ENCODE data around the gene KIAA1549.

GRCh38 chr7:139023076-139023475 is 41.9 kb upstream of the KIAA1549 start:
- no peak for TF ChIP-seq CTCF (IDR thresholded peaks at IDR 0.05; ENCODE audit: control extremely low read depth in 1 of 3, insufficient read depth in 1 of 3, low read depth in 1 of 3, low read length in 3 of 3)
- no peak for TF ChIP-seq RNF2 (IDR thresholded peaks at IDR 0.05; ENCODE audit: borderline replicate concordance, low read depth, low read length, missing control alignments, poor library complexity, severe bottlenecking)
- no peak for TF ChIP-seq EP300 (IDR thresholded peaks at IDR 0.05; ENCODE audit: borderline replicate concordance in 1 of 2, low read depth in 2 of 2, low read length in 2 of 2)
- no peak for TF ChIP-seq TBP (IDR thresholded peaks at IDR 0.05; ENCODE audit: low read depth, low read length)
- no peak for TF ChIP-seq EZH2 (IDR thresholded peaks at IDR 0.05; ENCODE audit: low read depth, low read length, severe bottlenecking)
- TF ChIP-seq SUZ12 (IDR thresholded peaks at IDR 0.05; ENCODE audit: low read length), result no peak
- no peak for TF ChIP-seq POLR2A (IDR thresholded peaks at IDR 0.05; ENCODE audit: control extremely low read depth in 1 of 2, low read depth in 2 of 2, low read length in 2 of 2)
- no peak for TF ChIP-seq YY1 (IDR thresholded peaks at IDR 0.05; ENCODE audit: low read depth, low read length)
- TF ChIP-seq RAD21 (IDR thresholded peaks at IDR 0.05 in 1 of 2, conservative IDR thresholded peaks at IDR 0.05 in 1 of 2; ENCODE audit: low read depth in 2 of 2, low read length in 2 of 2), result no peak
- TF ChIP-seq TEAD4 (IDR thresholded peaks at IDR 0.05; ENCODE audit: low read depth, low read length), result no peak
- no peak for TF ChIP-seq SIRT6 (IDR thresholded peaks at IDR 0.05; ENCODE audit: low read length)
- no peak for TF ChIP-seq CHD2 (IDR thresholded peaks at IDR 0.05; ENCODE audit: low read length)
- no peak for TF ChIP-seq JUND (IDR thresholded peaks at IDR 0.05; ENCODE audit: low read length)
- no peak for TF ChIP-seq ATF3 (IDR thresholded peaks at IDR 0.05; ENCODE audit: insufficient read depth, low read depth, low read length)

Data from H1 (cell line).